Lower lobe of right lung (tissue), 2 donors: ENCODE data around the gene UBE2H. TPM values are rescaled to one million over a fixed set of nuclear protein-coding genes. Genes with fewer than 3 reads are reported as not detected.

Experiments
- ATAC-seq, 2 donors: fragments of 200-7000 bp; cut with Tn5 transposase; one replicate each; pipeline ENCODE4 v1.9.1; 2020 to 2022; ENCODE audit warnings: mild to moderate bottlenecking in 2 of 2, moderate library complexity in 2 of 2
- DNase-seq: peaks from one replicate; pipeline ENCODE4 v3.0.0-alpha.2; 2020
- H3K27ac ChIP-seq: fragments of 200-600 bp; one replicate; pipeline ENCODE4 v1.8.0; 2022
- H3K27me3 ChIP-seq: fragments of 200-600 bp; one replicate; pipeline ENCODE4 v1.8.0; 2022; ENCODE audit warnings: low read depth
- H3K36me3 ChIP-seq: fragments of 200-600 bp; one replicate; pipeline ENCODE4 v1.8.0; 2022; ENCODE audit warnings: mild to moderate bottlenecking
- H3K4me1 ChIP-seq: fragments of 200-600 bp; one replicate; pipeline ENCODE4 v1.8.0; 2022
- H3K4me3 ChIP-seq: fragments of 200-600 bp; one replicate; pipeline ENCODE4 v1.8.0; 2022; ENCODE audit warnings: mild to moderate bottlenecking
- H3K9me3 ChIP-seq: fragments of 200-600 bp; one replicate; pipeline ENCODE4 v1.8.0; 2022
- CTCF ChIP-seq: fragments of 200-600 bp; IDR thresholded peaks from one replicate; pipeline ENCODE4 v1.8.0; 2022; ENCODE audit warnings: antibody characterized with exemption, mild to moderate bottlenecking
- intact Hi-C: fragments of 100-400 bp; cut with DNase I; formaldehyde crosslinking; loops from one replicate; pipeline ENCODE4 v1.11.0; 2022
- long read RNA-seq: library from polyadenylated mRNA; unstranded; transcript quantifications from one replicate; pipeline ENCODE4 v2.0.0, GENCODE V29; 2021
- total RNA-seq: library from RNA; stranded (reverse); fragmentation: NEBNext Ultra II Directional; extraction: Animal tissue kit (Norgen Biotek cat#: 25700); gene quantifications from one replicate; pipeline ENCODE4 v1.2.1, GENCODE V29; 2021
- donor health status: DM: no; HTN: yes; CAD: no; lungs with severe emphysema.

Gene UBE2H
- total RNA-seq = 76.7 TPM
- long read RNA-seq, full-length matches to known transcripts = 103 of 133 reads
- long read RNA-seq, partial matches to known transcripts = 0 of 133 reads
- long read RNA-seq, other reads (novel, unspliced or antisense) = 30 of 133 reads

GRCh38 chr7:129952653-129953560 is at the start of gene UBE2H:
Gene UBE2H, minus strand, starts transcription at chr7:129952960. Its CDS starts 405 bp downstream, at chr7:129952555.
- peak within 1 kb of the TSS; percentile 96 for H3K4me3 ChIP-seq
- H3K36me3 ChIP-seq = no peaks in the 10 kb centered on the region
- ATAC-seq (peak; percentile 91 to 92), DNase-seq (peak; percentile 91)
- H3K9me3 ChIP-seq = no peaks in the 10 kb centered on the region
- intact Hi-C loops = no loop called here
- H3K27ac ChIP-seq = peak within 1 kb of the TSS; percentile 96
- no peak for TF ChIP-seq CTCF
- peaks cover 36% of the 10 kb centered on the region for H3K4me1 ChIP-seq
- H3K27me3 ChIP-seq = no peaks in the 10 kb centered on the region

- intact Hi-C loops = no loop called here
- no peak overlapping the region for H3K4me3 ChIP-seq
- DNase-seq (no peak), ATAC-seq (no peak)
- no peak for TF ChIP-seq CTCF
- no peaks in the 10 kb centered on the region for H3K36me3 ChIP-seq
- H3K4me1 ChIP-seq = no peaks in the 10 kb centered on the region
- H3K27me3 ChIP-seq = no peaks in the 10 kb centered on the region
- no peak overlapping the region for H3K27ac ChIP-seq
- H3K9me3 ChIP-seq = no peaks in the 10 kb centered on the region
Observed at GRCh38 chr7:129998446-129998845, 45.7 kb upstream of the UBE2H start.

- no peak overlapping the region for H3K27ac ChIP-seq
- H3K4me1 ChIP-seq = no peaks in the 10 kb centered on the region
- H3K36me3 ChIP-seq = no peaks in the 10 kb centered on the region
- ATAC-seq (no peak), DNase-seq (no peak)
- intact Hi-C loops = no loop called here
- no peak for TF ChIP-seq CTCF
- H3K4me3 ChIP-seq = no peak overlapping the region
- H3K9me3 ChIP-seq = no peaks in the 10 kb centered on the region
- H3K27me3 ChIP-seq = no peaks in the 10 kb centered on the region
Observed at GRCh38 chr7:129997285-129997684, 44.5 kb upstream of the UBE2H start.

- Histone ChIP-seq H3K4me3 (no peak overlapping the region), H3K36me3 (no peaks in the 10 kb centered on the region), H3K4me1 (no peaks in the 10 kb centered on the region), H3K27ac (no peak overlapping the region), H3K9me3 (no peaks in the 10 kb centered on the region), H3K27me3 (no peaks in the 10 kb centered on the region)
- ATAC-seq = no peak
- intact Hi-C loops = no loop called here
- DNase-seq = no peak
- TF ChIP-seq CTCF = no peak
Observed at GRCh38 chr7:129993275-129993674, 40.5 kb upstream of the UBE2H start.

- TF ChIP-seq CTCF = no peak
- H3K27ac ChIP-seq = no peak overlapping the region
- no peak overlapping the region for H3K4me3 ChIP-seq
- no peak for ATAC-seq
- no peaks in the 10 kb centered on the region for H3K36me3 ChIP-seq
- intact Hi-C loops = no loop called here
- H3K4me1 ChIP-seq = no peaks in the 10 kb centered on the region
- DNase-seq = no peak
- H3K27me3 ChIP-seq = no peaks in the 10 kb centered on the region
- no peaks in the 10 kb centered on the region for H3K9me3 ChIP-seq
Observed at GRCh38 chr7:129990403-129991192, 37.8 kb upstream of the UBE2H start.
